Naive thymus-derived CD8-positive, alpha-beta T cell (primary cell): ENCODE results near the gene CACNA1C. TPM values are rescaled to one million over a fixed set of nuclear protein-coding genes. Genes with fewer than 3 reads are reported as not detected.

Source experiments
- ATAC-seq, 2 donors: fragments of 150-1000 bp; cut with Tn5 transposase in 1 of 2; sonication (Bioruptor Pico), chemical (Tn5 transposase) in 1 of 2; 1 replicate in 1 of 2; 2 replicates in 1 of 2; pipeline ENCODE4 v1.10.0; 2021; ENCODE audit warnings: mild to moderate bottlenecking in 2 of 2, moderate library complexity in 2 of 2
- POLR2A ChIA-PET: fragments of 350-600 bp; sonication (Branson Sonifier 250); formaldehyde crosslinking; loops from one replicate; lab custom pipeline; 2021; ENCODE audit warnings: antibody characterized with exemption; lab: Charles Lee
- DNase-seq, 10 donors: peaks; one replicate each; pipeline versions ENCODE4 v3.0.0 to v3.0.0-alpha.2; 2020 to 2022
- H3K27ac Mint-ChIP-seq, 10 donors: one replicate each; pipeline ENCODE4 v1.8.0; 2020 to 2022; ENCODE audit warnings: mild to moderate bottlenecking in 10 of 10, mixed read lengths in 10 of 10, moderate library complexity in 4 of 10, inconsistent platforms in 1 of 10
- H3K27me3 Mint-ChIP-seq, 5 donors: one replicate each; pipeline ENCODE4 v1.8.0; 2021 to 2022; ENCODE audit warnings: mixed read lengths in 5 of 5
- H3K36me3 Mint-ChIP-seq, 3 donors: one replicate each; pipeline ENCODE4 v1.8.0; 2020 to 2022; ENCODE audit warnings: mixed read lengths in 3 of 3, mild to moderate bottlenecking in 2 of 3, inconsistent platforms in 1 of 3
- H3K4me1 Mint-ChIP-seq, 4 donors: one replicate each; pipeline ENCODE4 v1.8.0; 2021 to 2022; ENCODE audit warnings: mixed read lengths in 4 of 4
- H3K4me3 Mint-ChIP-seq, 10 donors: one replicate each; pipeline ENCODE4 v1.8.0; 2020 to 2022; ENCODE audit warnings: mild to moderate bottlenecking in 10 of 10, mixed read lengths in 10 of 10, moderate library complexity in 6 of 10, inconsistent platforms in 1 of 10
- H3K9me3 Mint-ChIP-seq, 9 donors: one replicate each; pipeline ENCODE4 v1.8.0; 2020 to 2022; ENCODE audit warnings: mixed read lengths in 9 of 9, mild to moderate bottlenecking in 3 of 9, inconsistent platforms in 1 of 9, moderate library complexity in 1 of 9
- polyA plus RNA-seq, 3 donors: library from polyadenylated mRNA; unstranded; fragments of 300-500 nt; fragmentation: Illumina TruSeq; gene quantifications; one replicate each; pipeline ENCODE4 v1.2.3, GENCODE V29; 2021
- total RNA-seq, 8 experiments: library from RNA in 2 of 8; stranded (reverse) in 2 of 8; gene quantifications; one replicate each; pipeline ENCODE4 v1.2.3 and lab custom pipeline; 2021 to 2026

The CACNA1C gene
- total and polyA plus RNA-seq, 5 experiments from 2014 or later = 0.05 to 0.21 (median 0.16) TPM

GRCh38 chr12:2355604-2356003 is 302.8 kb downstream of the CACNA1C start:
- no peak overlapping the region for H3K4me3 Mint-ChIP-seq
- H3K27ac Mint-ChIP-seq = no peak overlapping the region
- POLR2A ChIA-PET = no interaction called here
- no peaks in the 10 kb centered on the region for H3K36me3 Mint-ChIP-seq
- no peak for ATAC-seq
- H3K27me3 Mint-ChIP-seq = peaks cover 0 to 24% (median 11%) of the 10 kb centered on the region in 5 donors
- H3K4me1 Mint-ChIP-seq = peaks cover 11 to 36% (median 15%) of the 10 kb centered on the region in 4 donors
- no peaks in the 10 kb centered on the region for H3K9me3 Mint-ChIP-seq
- no peak for DNase-seq

- ATAC-seq (no peak), DNase-seq (no peak)
- Mint-ChIP-seq H3K4me1 (peaks cover 11 to 33% (median 15%) of the 10 kb centered on the region in 4 donors), H3K4me3 (no peak overlapping the region), H3K36me3 (no peaks in the 10 kb centered on the region), H3K27me3 (peaks cover 0 to 24% (median 11%) of the 10 kb centered on the region in 5 donors), H3K27ac (no peak overlapping the region), H3K9me3 (no peaks in the 10 kb centered on the region)
- POLR2A ChIA-PET = no interaction called here
Measured at GRCh38 chr12:2356601-2357125, 303.9 kb downstream of the CACNA1C start.

- Mint-ChIP-seq H3K9me3 (no peaks in the 10 kb centered on the region), H3K4me3 (peak overlapping the region in 3 of 10 donors; percentile 1 to 19 (median 12)), H3K27me3 (peaks cover 0 to 17% (median 0%) of the 10 kb centered on the region in 5 donors), H3K4me1 (peaks cover 9 to 48% (median 26%) of the 10 kb centered on the region in 4 donors), H3K27ac (peak overlapping the region in 3 of 10 donors; percentile 48 to 74 (median 49)), H3K36me3 (no peaks in the 10 kb centered on the region)
- POLR2A ChIA-PET = no interaction called here
- DNase-seq = no peak
- ATAC-seq = no peak
Measured at GRCh38 chr12:2358986-2359658, 306.3 kb downstream of the CACNA1C start.

- H3K4me3 Mint-ChIP-seq = no peak overlapping the region
- H3K27me3 Mint-ChIP-seq = peaks cover 0 to 17% (median 0%) of the 10 kb centered on the region in 5 donors
- no peak for DNase-seq
- ATAC-seq = no peak
- H3K27ac Mint-ChIP-seq = no peak overlapping the region
- H3K9me3 Mint-ChIP-seq = no peaks in the 10 kb centered on the region
- H3K36me3 Mint-ChIP-seq = no peaks in the 10 kb centered on the region
- POLR2A ChIA-PET = no interaction called here
- H3K4me1 Mint-ChIP-seq = peaks cover 12 to 55% (median 30%) of the 10 kb centered on the region in 4 donors
Measured at GRCh38 chr12:2359725-2360629, 307.2 kb downstream of the CACNA1C start.

- Mint-ChIP-seq H3K36me3 (no peaks in the 10 kb centered on the region), H3K27ac (no peak overlapping the region), H3K4me3 (no peak overlapping the region), H3K9me3 (no peaks in the 10 kb centered on the region), H3K4me1 (peaks cover 12 to 60% (median 30%) of the 10 kb centered on the region in 4 donors), H3K27me3 (peaks cover 0 to 14% (median 0%) of the 10 kb centered on the region in 5 donors)
- POLR2A ChIA-PET = no interaction called here
- ATAC-seq = no peak
- DNase-seq = no peak
Measured at GRCh38 chr12:2360630-2361170, 307.9 kb downstream of the CACNA1C start.

- H3K4me1 Mint-ChIP-seq = peaks cover 2 to 43% (median 20%) of the 10 kb centered on the region in 4 donors
- peak overlapping the region in 6 of 10 donors; percentile 4 to 60 (median 31) for H3K4me3 Mint-ChIP-seq
- POLR2A ChIA-PET = no interaction called here
- no peaks in the 10 kb centered on the region for H3K36me3 Mint-ChIP-seq
- no peaks in the 10 kb centered on the region for H3K9me3 Mint-ChIP-seq
- peaks cover 0 to 11% (median 1%) of the 10 kb centered on the region in 5 donors for H3K27me3 Mint-ChIP-seq
- DNase-seq (no peak), ATAC-seq (no peak)
- peak overlapping the region in 4 of 10 donors; percentile 17 to 85 (median 68) for H3K27ac Mint-ChIP-seq
Measured at GRCh38 chr12:2363836-2364609, 311.2 kb downstream of the CACNA1C start.

- Mint-ChIP-seq H3K4me1 (peaks cover 0 to 37% (median 16%) of the 10 kb centered on the region in 4 donors), H3K27me3 (peaks cover 0 to 5% (median 1%) of the 10 kb centered on the region in 5 donors), H3K9me3 (no peaks in the 10 kb centered on the region), H3K4me3 (peak overlapping the region in 4 of 10 donors; percentile 5 to 46 (median 22)), H3K27ac (peak overlapping the region in 1 of 10 donors; percentile 67), H3K36me3 (no peaks in the 10 kb centered on the region)
- DNase-seq (no peak), ATAC-seq (no peak)
- POLR2A ChIA-PET = no interaction called here
Measured at GRCh38 chr12:2364631-2365051, 311.9 kb downstream of the CACNA1C start.

GRCh38 chr12:2366711-2367110 is 313.9 kb downstream of the CACNA1C start:
- Mint-ChIP-seq H3K27me3 (peaks cover 0 to 2% (median 0%) of the 10 kb centered on the region in 5 donors), H3K4me1 (peaks cover 0 to 32% (median 16%) of the 10 kb centered on the region in 4 donors), H3K36me3 (no peaks in the 10 kb centered on the region), H3K9me3 (no peaks in the 10 kb centered on the region), H3K4me3 (no peak overlapping the region), H3K27ac (no peak overlapping the region)
- POLR2A ChIA-PET = no interaction called here
- no peak for ATAC-seq
- DNase-seq = no peak

GRCh38 chr12:2372178-2372577 is 319.4 kb downstream of the CACNA1C start:
- no peaks in the 10 kb centered on the region for H3K36me3 Mint-ChIP-seq
- H3K4me1 Mint-ChIP-seq = no peaks in the 10 kb centered on the region
- POLR2A ChIA-PET = no interaction called here
- no peak overlapping the region for H3K27ac Mint-ChIP-seq
- no peak overlapping the region for H3K4me3 Mint-ChIP-seq
- DNase-seq (no peak), ATAC-seq (no peak)
- peaks cover 0 to 3% (median 0%) of the 10 kb centered on the region in 5 donors for H3K27me3 Mint-ChIP-seq
- H3K9me3 Mint-ChIP-seq = no peaks in the 10 kb centered on the region

GRCh38 chr12:2372735-2373134 is 319.9 kb downstream of the CACNA1C start:
- POLR2A ChIA-PET = no interaction called here
- Mint-ChIP-seq H3K9me3 (no peaks in the 10 kb centered on the region), H3K4me3 (no peak overlapping the region), H3K27me3 (peaks cover 0 to 3% (median 0%) of the 10 kb centered on the region in 5 donors), H3K4me1 (no peaks in the 10 kb centered on the region), H3K36me3 (no peaks in the 10 kb centered on the region), H3K27ac (no peak overlapping the region)
- DNase-seq (no peak), ATAC-seq (no peak)

GRCh38 chr12:2373307-2373706 is 320.5 kb downstream of the CACNA1C start:
- POLR2A ChIA-PET = no interaction called here
- H3K27ac Mint-ChIP-seq = no peak overlapping the region
- H3K36me3 Mint-ChIP-seq = no peaks in the 10 kb centered on the region
- peaks cover 0 to 3% (median 0%) of the 10 kb centered on the region in 5 donors for H3K27me3 Mint-ChIP-seq
- no peaks in the 10 kb centered on the region for H3K9me3 Mint-ChIP-seq
- no peak for DNase-seq
- no peak for ATAC-seq
- no peaks in the 10 kb centered on the region for H3K4me1 Mint-ChIP-seq
- no peak overlapping the region for H3K4me3 Mint-ChIP-seq
